GM23338 (cell line): ENCODE results near the gene BICC1. TPM values are rescaled to one million over a fixed set of nuclear protein-coding genes. Genes with fewer than 3 reads are reported as not detected.

ENCODE experiments used
- ATAC-seq: fragments of 200-7000 bp; cut with Tn5 transposase; 3 replicates; pipeline ENCODE4 v1.9.1; 2020
- DNase-seq: peaks from one replicate; pipeline ENCODE4 v3.0.0-alpha.2; 2015; ENCODE audit warnings: low spot score
- H2AFZ ChIP-seq: fragments of 200-600 bp; sonication (generic); 2 replicates; pipeline ENCODE4 v1.8.0; 2016; ENCODE audit warnings: antibody characterized with exemption, mild to moderate bottlenecking, moderate library complexity
- H3F3A ChIP-seq: fragments of 200-600 bp; sonication (generic); replicated peaks from 2 replicates; pipeline ENCODE4 v1.8.0; 2017; ENCODE audit warnings: antibody characterized with exemption, mixed run types, low read depth
- H3K27ac ChIP-seq: fragments of 200-600 bp; sonication (generic); 2 replicates; pipeline ENCODE4 v1.6.1; 2016; ENCODE audit warnings: low read depth
- H3K27me3 ChIP-seq: fragments of 200-600 bp; sonication (generic); 2 replicates; pipeline ENCODE4 v1.8.0; 2016; ENCODE audit warnings: mild to moderate bottlenecking, mixed run types, moderate library complexity; ENCODE audit not compliant: insufficient read depth
- H3K36me3 ChIP-seq: fragments of 200-600 bp; sonication (generic); 2 replicates; pipeline ENCODE4 v1.8.0; 2016; ENCODE audit warnings: mild to moderate bottlenecking; ENCODE audit not compliant: insufficient read depth
- H3K4me1 ChIP-seq: fragments of 200-600 bp; sonication (generic); 2 replicates; pipeline ENCODE4 v1.8.0; 2016; ENCODE audit warnings: mild to moderate bottlenecking, moderate library complexity; ENCODE audit not compliant: insufficient read depth
- H3K4me2 ChIP-seq: fragments of 200-600 bp; sonication (generic); 2 replicates; pipeline ENCODE4 v1.7.1; 2017; ENCODE audit warnings: mixed run types
- H3K4me3 ChIP-seq: fragments of 200-600 bp; sonication (generic); 2 replicates; pipeline ENCODE4 v1.6.1; 2016; ENCODE audit warnings: mixed run types
- H3K79me2 ChIP-seq: fragments of 200-600 bp; sonication (generic); replicated peaks from 2 replicates; pipeline ENCODE4 v1.8.0; 2017; ENCODE audit warnings: mild to moderate bottlenecking; ENCODE audit not compliant: insufficient read depth
- H3K9me2 ChIP-seq: fragments of 200-600 bp; sonication (generic); 2 replicates; pipeline ENCODE4 v1.8.0; 2017; ENCODE audit not compliant: insufficient read depth
- H4K20me1 ChIP-seq: fragments of 200-600 bp; sonication (generic); replicated peaks from 2 replicates; pipeline ENCODE4 v1.8.0; 2017; ENCODE audit warnings: mild to moderate bottlenecking; ENCODE audit not compliant: insufficient read depth
- H3K27ac Mint-ChIP-seq: 2 replicates; pipeline ENCODE4 v1.8.0; 2020; ENCODE audit warnings: inconsistent platforms, mild to moderate bottlenecking, moderate library complexity, mixed read lengths
- H3K27me3 Mint-ChIP-seq: 3 replicates; pipeline ENCODE4 v1.8.0; 2022; ENCODE audit warnings: low read depth, mild to moderate bottlenecking, moderate library complexity, mixed read lengths, inconsistent platforms; ENCODE audit not compliant: insufficient read depth, poor library complexity
- H3K36me3 Mint-ChIP-seq: 3 replicates; pipeline ENCODE4 v1.8.0; 2021; ENCODE audit warnings: low read depth, mild to moderate bottlenecking, inconsistent platforms, moderate library complexity, mixed read lengths
- H3K4me1 Mint-ChIP-seq: 3 replicates; pipeline ENCODE4 v1.8.0; 2020; ENCODE audit warnings: mild to moderate bottlenecking, inconsistent platforms, mixed read lengths
- H3K4me3 Mint-ChIP-seq: 3 replicates; pipeline ENCODE4 v1.8.0; 2021; ENCODE audit warnings: moderate library complexity, mild to moderate bottlenecking, inconsistent platforms, mixed read lengths
- H3K9me3 Mint-ChIP-seq: 3 replicates; pipeline ENCODE4 v1.8.0; 2020; ENCODE audit warnings: moderate library complexity, mild to moderate bottlenecking, inconsistent platforms, mixed read lengths
- CREB1 ChIP-seq: fragments of 250-450 bp; sonication (Bioruptor Pico); IDR thresholded peaks from 2 replicates; pipeline ENCODE4 v1.5.0; 2020; ENCODE audit warnings: low read depth, mild to moderate bottlenecking, moderate library complexity
- EZH2 ChIP-seq: fragments of 200-600 bp; sonication (generic); IDR thresholded peaks from one replicate; pipeline ENCODE4 v1.8.0; 2017; ENCODE audit warnings: antibody characterized with exemption, mild to moderate bottlenecking, low read depth; ENCODE audit not compliant: unreplicated experiment
- EZH2phosphoT487 ChIP-seq: fragments of 200-600 bp; sonication (generic); IDR thresholded peaks from one replicate; pipeline ENCODE4 v1.8.1; 2018; ENCODE audit warnings: antibody characterized with exemption; ENCODE audit not compliant: unreplicated experiment
- JUNB ChIP-seq: IDR thresholded peaks from one replicate; pipeline ENCODE4 v1.6.1; 2016; ENCODE audit warnings: antibody characterized with exemption; ENCODE audit not compliant: unreplicated experiment
- NANOG ChIP-seq: IDR thresholded peaks from 2 replicates; pipeline ENCODE4 v1.6.1; 2016; ENCODE audit warnings: antibody characterized with exemption, borderline replicate concordance
- POLR2AphosphoS5 ChIP-seq: IDR thresholded peaks from 2 replicates; pipeline ENCODE4 v1.6.1; 2016; ENCODE audit warnings: antibody characterized with exemption, low read depth
- STAT1 ChIP-seq: IDR thresholded peaks from one replicate; pipeline ENCODE4 v1.6.1; 2016; ENCODE audit warnings: antibody characterized with exemption; ENCODE audit not compliant: unreplicated experiment
- ZNF114 ChIP-seq: fragments of 250-450 bp; sonication (Bioruptor Pico); IDR thresholded peaks from 2 replicates; pipeline ENCODE4 v1.5.0; 2020; ENCODE audit warnings: mild to moderate bottlenecking, moderate library complexity
- ZNF331 ChIP-seq: fragments of 250-450 bp; sonication (Bioruptor Pico); IDR thresholded peaks from 2 replicates; pipeline ENCODE4 v1.5.0; 2020; ENCODE audit warnings: low read depth, mild to moderate bottlenecking, moderate library complexity
- polyA plus RNA-seq: library from polyadenylated mRNA; unstranded; fragments of >200 nt; fragmentation: Nextera tagmentation; extraction: Ambion mirVana; gene quantifications from 2 replicates; pipeline ENCODE4 v1.2.1, GENCODE V29; 2016
- total RNA-seq: library from RNA; depleted of rRNA; stranded (reverse); fragments of >200 nt; shearing (Covaris generic); gene quantifications from 2 replicates; pipeline ENCODE4 v1.2.3, GENCODE V29; 2014
- TF ChIP-seq, protein P1 (sequence below): IDR thresholded peaks from 2 replicates; pipeline ENCODE4 v1.6.1; 2016; ENCODE audit warnings: antibody characterized with exemption
- TF ChIP-seq, protein P2 (sequence below), 2 experiments: fragments of 200-600 bp in 1 of 2; sonication (generic) in 1 of 2; conservative IDR thresholded peaks; 2 replicates each; pipeline versions ENCODE4 v1.5.1 to v1.6.1; 2016 to 2017; ENCODE audit warnings: antibody characterized with exemption in 2 of 2, low read depth in 2 of 2, mild to moderate bottlenecking in 2 of 2, moderate library complexity in 1 of 2
- TF ChIP-seq, protein P3 (sequence below): IDR thresholded peaks from one replicate; pipeline ENCODE4 v1.6.1; 2018; ENCODE audit warnings: antibody characterized with exemption; ENCODE audit not compliant: unreplicated experiment

Gene BICC1
- total and polyA plus RNA-seq, 2 experiments from 2014 or later, result 1.3 to 2.2 TPM

DNA sequence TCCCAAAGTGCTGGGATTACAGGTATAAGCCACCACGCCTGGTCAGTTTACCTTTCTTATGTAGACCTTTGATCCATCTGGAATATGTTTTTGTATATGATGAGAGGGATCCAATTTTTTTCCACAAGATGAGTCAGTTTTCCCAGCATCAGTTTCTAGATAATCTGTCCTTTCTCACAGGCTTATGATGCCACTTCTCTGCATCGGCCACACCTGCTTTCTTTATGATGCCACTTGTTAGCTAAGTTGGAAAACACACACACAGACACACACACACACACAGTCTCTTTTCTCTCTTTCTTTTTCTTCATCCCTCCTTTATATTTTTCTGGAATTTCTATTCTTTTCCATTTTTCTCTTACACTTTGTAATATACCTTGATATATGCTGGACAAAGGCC, 240.8 kb downstream of the BICC1 start (continued):
- TF ChIP-seq, protein P1, sequence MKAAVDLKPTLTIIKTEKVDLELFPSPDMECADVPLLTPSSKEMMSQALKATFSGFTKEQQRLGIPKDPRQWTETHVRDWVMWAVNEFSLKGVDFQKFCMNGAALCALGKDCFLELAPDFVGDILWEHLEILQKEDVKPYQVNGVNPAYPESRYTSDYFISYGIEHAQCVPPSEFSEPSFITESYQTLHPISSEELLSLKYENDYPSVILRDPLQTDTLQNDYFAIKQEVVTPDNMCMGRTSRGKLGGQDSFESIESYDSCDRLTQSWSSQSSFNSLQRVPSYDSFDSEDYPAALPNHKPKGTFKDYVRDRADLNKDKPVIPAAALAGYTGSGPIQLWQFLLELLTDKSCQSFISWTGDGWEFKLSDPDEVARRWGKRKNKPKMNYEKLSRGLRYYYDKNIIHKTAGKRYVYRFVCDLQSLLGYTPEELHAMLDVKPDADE, result no peak
- TF ChIP-seq ZNF331 (CRISPR knock-in tag) (no peak), EZH2phosphoT487 (no peak), ZNF114 (CRISPR knock-in tag) (no peak), POLR2AphosphoS5 (no peak), NANOG (no peak), JUNB (no peak), CREB1 (no peak), EZH2 (no peak), STAT1 (no peak)
- TF ChIP-seq, protein P2, sequence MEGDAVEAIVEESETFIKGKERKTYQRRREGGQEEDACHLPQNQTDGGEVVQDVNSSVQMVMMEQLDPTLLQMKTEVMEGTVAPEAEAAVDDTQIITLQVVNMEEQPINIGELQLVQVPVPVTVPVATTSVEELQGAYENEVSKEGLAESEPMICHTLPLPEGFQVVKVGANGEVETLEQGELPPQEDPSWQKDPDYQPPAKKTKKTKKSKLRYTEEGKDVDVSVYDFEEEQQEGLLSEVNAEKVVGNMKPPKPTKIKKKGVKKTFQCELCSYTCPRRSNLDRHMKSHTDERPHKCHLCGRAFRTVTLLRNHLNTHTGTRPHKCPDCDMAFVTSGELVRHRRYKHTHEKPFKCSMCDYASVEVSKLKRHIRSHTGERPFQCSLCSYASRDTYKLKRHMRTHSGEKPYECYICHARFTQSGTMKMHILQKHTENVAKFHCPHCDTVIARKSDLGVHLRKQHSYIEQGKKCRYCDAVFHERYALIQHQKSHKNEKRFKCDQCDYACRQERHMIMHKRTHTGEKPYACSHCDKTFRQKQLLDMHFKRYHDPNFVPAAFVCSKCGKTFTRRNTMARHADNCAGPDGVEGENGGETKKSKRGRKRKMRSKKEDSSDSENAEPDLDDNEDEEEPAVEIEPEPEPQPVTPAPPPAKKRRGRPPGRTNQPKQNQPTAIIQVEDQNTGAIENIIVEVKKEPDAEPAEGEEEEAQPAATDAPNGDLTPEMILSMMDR (conservative IDR thresholded peaks at IDR 0.05; ENCODE audit: low read depth in 2 of 2), result no peak
- TF ChIP-seq, protein P3, sequence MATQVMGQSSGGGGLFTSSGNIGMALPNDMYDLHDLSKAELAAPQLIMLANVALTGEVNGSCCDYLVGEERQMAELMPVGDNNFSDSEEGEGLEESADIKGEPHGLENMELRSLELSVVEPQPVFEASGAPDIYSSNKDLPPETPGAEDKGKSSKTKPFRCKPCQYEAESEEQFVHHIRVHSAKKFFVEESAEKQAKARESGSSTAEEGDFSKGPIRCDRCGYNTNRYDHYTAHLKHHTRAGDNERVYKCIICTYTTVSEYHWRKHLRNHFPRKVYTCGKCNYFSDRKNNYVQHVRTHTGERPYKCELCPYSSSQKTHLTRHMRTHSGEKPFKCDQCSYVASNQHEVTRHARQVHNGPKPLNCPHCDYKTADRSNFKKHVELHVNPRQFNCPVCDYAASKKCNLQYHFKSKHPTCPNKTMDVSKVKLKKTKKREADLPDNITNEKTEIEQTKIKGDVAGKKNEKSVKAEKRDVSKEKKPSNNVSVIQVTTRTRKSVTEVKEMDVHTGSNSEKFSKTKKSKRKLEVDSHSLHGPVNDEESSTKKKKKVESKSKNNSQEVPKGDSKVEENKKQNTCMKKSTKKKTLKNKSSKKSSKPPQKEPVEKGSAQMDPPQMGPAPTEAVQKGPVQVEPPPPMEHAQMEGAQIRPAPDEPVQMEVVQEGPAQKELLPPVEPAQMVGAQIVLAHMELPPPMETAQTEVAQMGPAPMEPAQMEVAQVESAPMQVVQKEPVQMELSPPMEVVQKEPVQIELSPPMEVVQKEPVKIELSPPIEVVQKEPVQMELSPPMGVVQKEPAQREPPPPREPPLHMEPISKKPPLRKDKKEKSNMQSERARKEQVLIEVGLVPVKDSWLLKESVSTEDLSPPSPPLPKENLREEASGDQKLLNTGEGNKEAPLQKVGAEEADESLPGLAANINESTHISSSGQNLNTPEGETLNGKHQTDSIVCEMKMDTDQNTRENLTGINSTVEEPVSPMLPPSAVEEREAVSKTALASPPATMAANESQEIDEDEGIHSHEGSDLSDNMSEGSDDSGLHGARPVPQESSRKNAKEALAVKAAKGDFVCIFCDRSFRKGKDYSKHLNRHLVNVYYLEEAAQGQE, result no peak

DNA sequence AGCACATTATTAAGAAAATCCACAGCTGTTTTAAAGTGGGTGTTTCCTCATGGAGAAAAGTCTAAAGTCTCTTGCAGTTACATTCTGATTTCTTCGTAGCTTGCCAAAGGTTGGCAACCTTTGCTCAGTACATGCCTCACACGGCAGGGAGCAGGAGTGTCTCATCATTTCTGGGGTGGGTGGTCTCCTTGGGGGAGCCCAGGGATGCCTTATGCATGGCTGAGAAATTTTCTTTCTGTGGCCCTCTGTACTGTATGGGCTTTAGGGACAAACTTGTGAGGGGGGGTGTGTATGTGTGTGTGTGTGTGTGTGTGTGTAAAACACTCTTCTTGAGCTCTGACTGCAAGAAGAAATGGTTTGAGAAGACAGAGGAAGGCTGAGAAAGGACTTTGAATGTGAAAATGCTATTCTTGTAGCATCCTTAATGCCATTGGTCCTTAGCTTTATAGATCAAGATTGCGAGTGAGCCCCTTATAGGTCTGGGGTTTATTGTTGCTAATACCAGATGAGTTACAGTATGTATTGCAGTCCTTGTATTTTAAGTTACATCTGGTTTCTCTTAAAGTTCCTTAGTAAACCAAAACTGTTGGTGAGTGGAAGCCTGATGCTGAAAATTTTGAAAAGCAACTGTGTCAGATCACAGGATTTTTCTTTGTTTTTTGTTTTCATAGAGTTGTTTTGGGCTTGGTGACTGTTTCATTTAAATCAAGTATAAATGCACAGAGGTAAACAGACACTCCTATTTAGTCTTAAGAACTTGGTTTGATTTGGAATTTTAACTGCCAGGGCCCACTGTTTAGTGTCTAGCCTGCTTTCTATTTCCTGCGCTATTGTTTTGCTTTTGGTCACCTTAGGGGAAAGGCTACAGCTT, 242.0 kb downstream of the BICC1 start:
- Histone ChIP-seq H3K4me1 (0 out of 2 replicates have a peak, but pooled peaks cover 6% of the 10 kb centered on the region), H3K4me3 (no peak overlapping the region), H3K4me2 (no peak overlapping the region), H3K27ac (no peak overlapping the region), H3K27me3 (no peaks in the 10 kb centered on the region), H3F3A (no peaks in the 10 kb centered on the region), H3K9me2 (no peaks in the 10 kb centered on the region), H4K20me1 (no peaks in the 10 kb centered on the region), H2AFZ (no peak overlapping the region; the same call in 1 of the 2 replicates), H3K36me3 (no peaks in the 10 kb centered on the region), H3K79me2 (no peaks in the 10 kb centered on the region)
- Mint-ChIP-seq H3K36me3 (no peaks in the 10 kb centered on the region), H3K4me3 (no peak overlapping the region), H3K4me1 (peaks cover 12% of the 10 kb centered on the region; the same call in 2 of the 3 replicates), H3K9me3 (no peaks in the 10 kb centered on the region), H3K27ac (no peak overlapping the region; the same call in 1 of the 2 replicates), H3K27me3 (no peaks in the 10 kb centered on the region)
- DNase-seq (no peak), ATAC-seq (no peak)
- no peak for TF ChIP-seq EZH2
- no peak for TF ChIP-seq STAT1
- no peak for TF ChIP-seq EZH2phosphoT487
- TF ChIP-seq, protein P1, result no peak
- no peak for TF ChIP-seq CREB1
- no peak for TF ChIP-seq JUNB
